K562 (cell line): Measurements from ENCODE around the gene STRA6. TPM values are rescaled to one million over a fixed set of nuclear protein-coding genes. Genes with fewer than 3 reads are reported as not detected.
A peak's percentile ranks its signal among the peaks of the same experiment; 100 is the strongest.

ENCODE experiments used
- ATAC-seq: fragments of 200-7000 bp; cut with Tn5 transposase; 3 replicates; pipeline ENCODE4 v1.9.1; 2020; ENCODE audit warnings: moderate library complexity
- BruUV-seq: library from RNA; stranded (reverse); fragments of 400-500 nt; replicated peaks from 2 replicates; lab custom pipeline; 2021; lab: Mats Ljungman, UMichigan
- CTCF ChIA-PET: fragments of 300-600 bp; formaldehyde crosslinking; extraction: SDS; loops from one replicate; lab custom pipeline; 2021; ENCODE audit warnings: low intra/inter-chr PET ratio; lab: Yijun Ruan, JAX
- POLR2A ChIA-PET: fragments of 300-600, 350-650 bp; sonication (Branson Sonifier 250); formaldehyde crosslinking; extraction: SDS; loops from one replicate; lab custom pipeline; 2021; ENCODE audit warnings: antibody characterized with exemption, inconsistent platforms; lab: Yijun Ruan, JAX
- DNase-seq, 4 experiments: peaks; one replicate each; pipeline versions ENCODE4 v3.0.0 to v3.0.0-alpha.2; 2011 to 2018; ENCODE audit warnings: low spot score in 3 of 4, mixed read lengths in 3 of 4; ENCODE audit errors: extremely low read depth in 1 of 4
- FAIRE-seq: peaks from 2 replicates; lab custom pipeline; 2011; peaks lifted over from hg19 to GRCh38; lab: Jason Lieb, UNC
- H2AFZ ChIP-seq: 2 replicates; pipeline ENCODE4 v1.6.0; 2011; ENCODE audit warnings: low read depth, low read length, control low read depth, inconsistent platforms
- H3K27ac ChIP-seq: fragments of 200-600 bp; 3 replicates; pipeline ENCODE4 v1.8.0; 2011; ENCODE audit warnings: low read depth, mild to moderate bottlenecking, control low read depth, inconsistent platforms, low read length, moderate library complexity, mixed read lengths; ENCODE audit errors: extremely low read depth
- H3K27me3 ChIP-seq, 2 experiments: fragments of 300-600 bp in 1 of 2; 2 replicates in 1 of 2; 3 replicates in 1 of 2; pipeline versions ENCODE4 v1.6.0 to v1.8.0; 2011; ENCODE audit warnings: inconsistent platforms in 2 of 2, low read length in 2 of 2, mild to moderate bottlenecking in 1 of 2, mixed read lengths in 1 of 2, moderate library complexity in 1 of 2; ENCODE audit not compliant: control insufficient read depth in 2 of 2, insufficient read depth in 2 of 2
- H3K36me3 ChIP-seq: fragments of 300-600 bp; 3 replicates; pipeline ENCODE4 v1.8.0; 2011; ENCODE audit warnings: mild to moderate bottlenecking, low read length, inconsistent platforms; ENCODE audit not compliant: control insufficient read depth, insufficient read depth
- H3K4me1 ChIP-seq, 2 experiments: fragments of 200-600 bp in 1 of 2; replicated peaks in 1 of 2; 2 replicates in 1 of 2; 3 replicates in 1 of 2; pipeline versions ENCODE4 v1.5.1 to v1.8.0; 2011; ENCODE audit warnings: inconsistent platforms in 2 of 2, low read length in 2 of 2, mild to moderate bottlenecking in 1 of 2, mixed read lengths in 1 of 2, moderate library complexity in 1 of 2; ENCODE audit not compliant: control insufficient read depth in 2 of 2, insufficient read depth in 2 of 2
- H3K4me2 ChIP-seq: 2 replicates; pipeline ENCODE4 v1.6.1; 2011; ENCODE audit warnings: low read length, control low read depth, inconsistent platforms, mixed read lengths; ENCODE audit not compliant: insufficient read depth
- H3K4me3 ChIP-seq: fragments of 200-600 bp; sonication (generic), shearing (Covaris generic); 2 replicates; pipeline ENCODE4 v1.5.1; 2016; ENCODE audit warnings: control low read depth, inconsistent platforms
- H3K79me2 ChIP-seq: fragments of 200-600 bp; 3 replicates; pipeline ENCODE4 v1.8.0; 2011; ENCODE audit warnings: low read length, inconsistent platforms; ENCODE audit not compliant: control insufficient read depth, insufficient read depth
- H3K9ac ChIP-seq, 2 experiments: 2 replicates each; pipeline versions ENCODE4 v1.6.0 to v1.6.1; 2011; ENCODE audit warnings: low read depth in 2 of 2, low read length in 2 of 2, control low read depth in 1 of 2, inconsistent platforms in 1 of 2, mild to moderate bottlenecking in 1 of 2, mixed read lengths in 1 of 2; ENCODE audit not compliant: insufficient read depth in 1 of 2
- H3K9me1 ChIP-seq: one replicate; pipeline ENCODE4 v1.6.0; 2011; ENCODE audit warnings: inconsistent platforms, mild to moderate bottlenecking, low read length, moderate library complexity; ENCODE audit not compliant: control insufficient read depth, insufficient read depth
- H3K9me3 ChIP-seq: replicated peaks from 2 replicates; pipeline ENCODE4 v1.5.1; 2011; ENCODE audit warnings: low read depth, low read length, inconsistent platforms; ENCODE audit not compliant: control insufficient read depth, insufficient read depth
- H4K20me1 ChIP-seq: replicated peaks from 2 replicates; pipeline ENCODE4 v1.6.1; 2011; ENCODE audit warnings: low read length, inconsistent platforms, mixed read lengths; ENCODE audit not compliant: control insufficient read depth, insufficient read depth
- BCL6 ChIP-seq: fragments of 250-450 bp; sonication (Bioruptor Pico); IDR thresholded peaks from 2 replicates; pipeline ENCODE4 v1.4.0; 2020
- BCLAF1 ChIP-seq, 2 experiments: fragments of 450-650 bp in 1 of 2; IDR thresholded peaks; 2 replicates each; pipeline ENCODE4 v1.6.1; 2011 to 2017; ENCODE audit warnings: low read depth in 2 of 2, antibody characterized with exemption in 1 of 2, borderline replicate concordance in 1 of 2, low read length in 1 of 2, mild to moderate bottlenecking in 1 of 2, mixed read lengths in 1 of 2; ENCODE audit not compliant: control insufficient read depth in 1 of 2
- DPF2 ChIP-seq: fragments of 450-650 bp; IDR thresholded peaks from 2 replicates; pipeline ENCODE4 v1.6.1; 2016
- JUN ChIP-seq, 2 experiments: sonication (generic) in 1 of 2; formaldehyde crosslinking in 1 of 2; IDR thresholded peaks; 2 replicates each; pipeline versions ENCODE4 v1.6.1 to v1.8.0; 2012 to 2022; ENCODE audit warnings: borderline replicate concordance in 2 of 2, mild to moderate bottlenecking in 2 of 2, improper control_type of control experiment in 1 of 2, low read depth in 1 of 2, low read length in 1 of 2, missing genetic modification reagents in 1 of 2
- JUND ChIP-seq, 2 experiments: IDR thresholded peaks; 2 replicates in 1 of 2; 3 replicates in 1 of 2; pipeline ENCODE4 v1.6.1; 2011; ENCODE audit warnings: borderline replicate concordance in 2 of 2, low read depth in 2 of 2, low read length in 2 of 2, improper control_type of control experiment in 1 of 2, missing biosample characterization in 1 of 2, missing genetic modification characterization in 1 of 2, missing genetic modification reagents in 1 of 2
- NFIC ChIP-seq: fragments of 450-650 bp; IDR thresholded peaks from 2 replicates; pipeline ENCODE4 v1.6.1; 2017; ENCODE audit warnings: mild to moderate bottlenecking, inconsistent platforms
- SMARCA4 ChIP-seq: fragments of 450-650 bp; IDR thresholded peaks from 2 replicates; pipeline ENCODE4 v1.6.1; 2016
- SUPT5H ChIP-seq: fragments of 450-650 bp; IDR thresholded peaks from 2 replicates; pipeline ENCODE4 v1.6.1; 2016
- ZNF263 ChIP-seq: sonication (generic); formaldehyde crosslinking; IDR thresholded peaks from 2 replicates; pipeline ENCODE4 v1.8.0; 2022; ENCODE audit warnings: mild to moderate bottlenecking, missing genetic modification reagents, borderline replicate concordance
- ZNF316 ChIP-seq: fragments of 450-650 bp; IDR thresholded peaks from 2 replicates; pipeline ENCODE4 v1.6.1; 2016
- WGBS: fragments of 100-300 bp; shearing (Covaris generic); methylation state at CpG from one replicate; pipeline ENCODE4 v1.1.6; 2016; ENCODE audit warnings: low coverage, mixed read lengths; ENCODE audit not compliant: insufficient coverage; ENCODE audit errors: missing lambda C conversion rate; 5-methylcytosine and 5-hydroxymethylcytosine counted together
- in situ Hi-C: fragments of 300-500 bp; cut with MboI; formaldehyde crosslinking; loops from 4 replicates; pipeline ENCODE4 v1.15.0; 2018; ENCODE audit warnings: inconsistent platforms, mixed read lengths
- intact Hi-C: fragments of 100-400 bp; cut with micrococcal nuclease; formaldehyde crosslinking; loops from 2 replicates; pipeline ENCODE4 v1.14.2; 2022
- polyA plus RNA-seq, 8 experiments: library from polyadenylated mRNA; depleted of rRNA in 4 of 8; stranded (reverse) in 5 of 8; unstranded in 3 of 8; fragments of >200 nt; fragmentation: Nextera tagmentation in 2 of 8; fragmentation: Illumina TruSeq in 1 of 8; extraction: Ambion mirVana in 2 of 8; extraction: Trizol in 1 of 8; gene quantifications; 2 replicates each; pipeline versions ENCODE4 v1.2.1 to v1.2.3, GENCODE V29; 2011 to 2014; ENCODE audit warnings: inconsistent platforms in 1 of 8, missing spikeins in 1 of 8
- total RNA-seq, 7 experiments: library from RNA; depleted of rRNA in 6 of 7; stranded (reverse); fragments of >200 nt in 6 of 7; fragmentation: Illumina TruSeq in 2 of 7; extraction: Trizol in 2 of 7; gene quantifications; 2 replicates each; pipeline versions ENCODE4 v1.2.1 to v1.2.3, GENCODE V29; 2011 to 2021; ENCODE audit warnings: low replicate concordance in 1 of 7
- TF ChIP-seq, protein P1 (sequence below): fragments of 450-650 bp; IDR thresholded peaks from 2 replicates; pipeline ENCODE4 v1.6.1; 2016
- TF ChIP-seq, protein P2 (sequence below): fragments of 450-650 bp; IDR thresholded peaks from 2 replicates; pipeline ENCODE4 v1.6.1; 2014; ENCODE audit warnings: low read depth, mild to moderate bottlenecking, moderate library complexity, borderline replicate concordance
- TF ChIP-seq, protein P3 (sequence below), 2 experiments: fragments of 450-650 bp in 1 of 2; sonication (generic) in 1 of 2; formaldehyde crosslinking in 1 of 2; IDR thresholded peaks in 1 of 2; conservative IDR thresholded peaks in 1 of 2; 2 replicates each; pipeline versions ENCODE4 v1.6.1 to v1.8.1; 2016 to 2023; ENCODE audit warnings: mild to moderate bottlenecking in 2 of 2, moderate library complexity in 2 of 2, inconsistent platforms in 1 of 2, missing genetic modification reagents in 1 of 2

The STRA6 gene
- total and polyA plus RNA-seq, 9 of the 15 experiments (the other 6 are each of a cell fraction or from before 2014, with no cell fraction given) = 0.04 to 2.0 (median 0.43) TPM; not detected in 2

- H3K4me3 ChIP-seq = no peak overlapping the region
- peaks cover 9 to 53% of the 10 kb centered on the region in 2 experiments; a peak in 4 of 5 replicates for H3K27me3 ChIP-seq
- ChIA-PET CTCF (no interaction called here), POLR2A (interaction anchor here (0.6 to 0.8 kb wide), 2 partner anchors 18 to 70 kb away, joined by 3 read pairs; no protein-coding TSS in a partner anchor)
- peak in 1 of 4 experiments; percentile 34 for DNase-seq
- intact Hi-C loops = no loop called here
- no TSS peak for BruUV-seq
- H3K9me1 ChIP-seq = no peaks in the 10 kb centered on the region
- H3K79me2 ChIP-seq = no peaks in the 10 kb centered on the region
- H3K9me3 ChIP-seq = no peaks in the 10 kb centered on the region
- WGBS = 0% methylated on average over 4 of the region's 4 CpGs
- H3K36me3 ChIP-seq = no peaks in the 10 kb centered on the region
- H3K27ac ChIP-seq = no peak overlapping the region
- ATAC-seq = no peak
- H4K20me1 ChIP-seq = 0 out of 2 replicates have a peak, but pooled peaks cover 5% of the 10 kb centered on the region
- peaks cover 3 to 11% of the 10 kb centered on the region in 2 experiments; a peak in 2 of 5 replicates for H3K4me1 ChIP-seq
- H2AFZ ChIP-seq = no peak overlapping the region
- FAIRE-seq = no peak
- H3K9ac ChIP-seq = no peak overlapping the region
- in situ Hi-C loops = no loop called here
- no peak overlapping the region for H3K4me2 ChIP-seq
- TF ChIP-seq SUPT5H = no peak
- no peak for TF ChIP-seq BCL6 (CRISPR knock-in tag)
- 0 out of 2 replicates have a peak, but pooled peaks have one; percentile 1 for TF ChIP-seq ZNF263 (CRISPR knock-in tag)
- TF ChIP-seq, protein P1, sequence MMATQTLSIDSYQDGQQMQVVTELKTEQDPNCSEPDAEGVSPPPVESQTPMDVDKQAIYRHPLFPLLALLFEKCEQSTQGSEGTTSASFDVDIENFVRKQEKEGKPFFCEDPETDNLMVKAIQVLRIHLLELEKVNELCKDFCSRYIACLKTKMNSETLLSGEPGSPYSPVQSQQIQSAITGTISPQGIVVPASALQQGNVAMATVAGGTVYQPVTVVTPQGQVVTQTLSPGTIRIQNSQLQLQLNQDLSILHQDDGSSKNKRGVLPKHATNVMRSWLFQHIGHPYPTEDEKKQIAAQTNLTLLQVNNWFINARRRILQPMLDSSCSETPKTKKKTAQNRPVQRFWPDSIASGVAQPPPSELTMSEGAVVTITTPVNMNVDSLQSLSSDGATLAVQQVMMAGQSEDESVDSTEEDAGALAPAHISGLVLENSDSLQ = peak; percentile 62
- TF ChIP-seq, protein P2, sequence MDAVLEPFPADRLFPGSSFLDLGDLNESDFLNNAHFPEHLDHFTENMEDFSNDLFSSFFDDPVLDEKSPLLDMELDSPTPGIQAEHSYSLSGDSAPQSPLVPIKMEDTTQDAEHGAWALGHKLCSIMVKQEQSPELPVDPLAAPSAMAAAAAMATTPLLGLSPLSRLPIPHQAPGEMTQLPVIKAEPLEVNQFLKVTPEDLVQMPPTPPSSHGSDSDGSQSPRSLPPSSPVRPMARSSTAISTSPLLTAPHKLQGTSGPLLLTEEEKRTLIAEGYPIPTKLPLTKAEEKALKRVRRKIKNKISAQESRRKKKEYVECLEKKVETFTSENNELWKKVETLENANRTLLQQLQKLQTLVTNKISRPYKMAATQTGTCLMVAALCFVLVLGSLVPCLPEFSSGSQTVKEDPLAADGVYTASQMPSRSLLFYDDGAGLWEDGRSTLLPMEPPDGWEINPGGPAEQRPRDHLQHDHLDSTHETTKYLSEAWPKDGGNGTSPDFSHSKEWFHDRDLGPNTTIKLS = peak; percentile 69
- TF ChIP-seq BCLAF1 (IDR thresholded peaks at IDR 0.05; ENCODE audit: borderline replicate concordance in 1 of 2, control insufficient read depth in 1 of 2, low read depth in 2 of 2, low read length in 1 of 2) = no peak
- 0 out of 2 replicates have a peak, but pooled peaks have one; percentile 35 for TF ChIP-seq JUN (IDR thresholded peaks at IDR 0.05; ENCODE audit: borderline replicate concordance, low read depth, low read length)
- TF ChIP-seq JUN (CRISPR knock-in tag; IDR thresholded peaks at IDR 0.05; ENCODE audit: borderline replicate concordance) = no peak
- TF ChIP-seq ZNF316 = 0 out of 2 replicates have a peak, but pooled peaks have one; percentile 7
- TF ChIP-seq, protein P3, sequence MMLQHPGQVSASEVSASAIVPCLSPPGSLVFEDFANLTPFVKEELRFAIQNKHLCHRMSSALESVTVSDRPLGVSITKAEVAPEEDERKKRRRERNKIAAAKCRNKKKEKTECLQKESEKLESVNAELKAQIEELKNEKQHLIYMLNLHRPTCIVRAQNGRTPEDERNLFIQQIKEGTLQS (IDR thresholded peaks at IDR 0.05) = peak; percentile 67
- TF ChIP-seq, protein P3 (CRISPR knock-in tag; conservative IDR thresholded peaks at IDR 0.05) = no peak
- TF ChIP-seq NFIC = peak; percentile 68
- TF ChIP-seq JUND (IDR thresholded peaks at IDR 0.05; ENCODE audit: borderline replicate concordance, low read depth, low read length) = no peak; the same call in 1 of the 2 replicates
- peak; percentile 86; the same call in 2 of the 3 replicates for TF ChIP-seq JUND (tag; IDR thresholded peaks at IDR 0.05; ENCODE audit: borderline replicate concordance, low read depth, low read length)
- 0 out of 2 replicates have a peak, but pooled peaks have one; percentile 14 for TF ChIP-seq SMARCA4
- TF ChIP-seq DPF2 = 0 out of 2 replicates have a peak, but pooled peaks have one; percentile 17
These were observed 7.5 kb upstream of the STRA6 start for GRCh38 chr15:74209997-74210671.
